K562 (cell line): ENCODE measurements around the gene PIGH. TPM values are rescaled to one million over a fixed set of nuclear protein-coding genes. Genes with fewer than 3 reads are reported as not detected.
A peak's percentile ranks its signal among the peaks of the same experiment; 100 is the strongest.

ENCODE experiments used
- CBX2 ChIP-seq: fragments of 200-600 bp; sonication (generic); IDR thresholded peaks from one replicate; pipeline ENCODE4 v1.6.1; 2012; ENCODE audit warnings: mild to moderate bottlenecking, low read length, inconsistent platforms; ENCODE audit not compliant: insufficient read depth, poor library complexity, severe bottlenecking
- CHD1 ChIP-seq: fragments of 200-600 bp; sonication (generic); IDR thresholded peaks from one replicate; pipeline ENCODE4 v1.6.1; 2012; ENCODE audit warnings: mild to moderate bottlenecking, moderate library complexity, low read length, inconsistent platforms
- HIVEP1 ChIP-seq: fragments of 250-450 bp; sonication (Bioruptor Pico); IDR thresholded peaks from 2 replicates; pipeline ENCODE4 v1.4.0; 2020; ENCODE audit warnings: mild to moderate bottlenecking
- HMG20A ChIP-seq: fragments of 450-650 bp; formaldehyde crosslinking; conservative IDR thresholded peaks from 2 replicates; pipeline ENCODE4 v1.4.0; 2020; ENCODE audit warnings: mild to moderate bottlenecking, mixed read lengths
- PATZ1 ChIP-seq: fragments of 250-450 bp; sonication (Bioruptor Pico); IDR thresholded peaks from 2 replicates; pipeline ENCODE4 v1.5.0; 2020; ENCODE audit warnings: mild to moderate bottlenecking, borderline replicate concordance
- POLR2H ChIP-seq: IDR thresholded peaks from 2 replicates; pipeline ENCODE4 v1.6.1; 2016; ENCODE audit warnings: missing genetic modification characterization, low read depth, mild to moderate bottlenecking, control low read depth, missing compliant biosample characterization, moderate library complexity
- PRDM10 ChIP-seq: fragments of 450-650 bp; IDR thresholded peaks from 2 replicates; pipeline ENCODE4 v1.6.1; 2018; ENCODE audit not compliant: partially characterized antibody
- RBM25 ChIP-seq: fragments of 200-400 bp; formaldehyde crosslinking; IDR thresholded peaks from 2 replicates; pipeline ENCODE4 v1.6.1; 2018; ENCODE audit warnings: low read length, low read depth, moderate library complexity; ENCODE audit not compliant: severe bottlenecking
- ZBTB1 ChIP-seq: sonication (generic); formaldehyde crosslinking; IDR thresholded peaks from 2 replicates; pipeline ENCODE4 v1.8.1; 2023; ENCODE audit warnings: missing genetic modification reagents, low read depth, mild to moderate bottlenecking, borderline replicate concordance
- ZBTB40 ChIP-seq, 2 experiments: fragments of 450-650 bp in 1 of 2; sonication (generic) in 1 of 2; formaldehyde crosslinking in 1 of 2; IDR thresholded peaks; 2 replicates each; pipeline versions ENCODE4 v1.7.1 to v1.9.0; 2016 to 2022; ENCODE audit warnings: inconsistent platforms in 1 of 2, mild to moderate bottlenecking in 1 of 2, missing genetic modification reagents in 1 of 2
- polyA plus RNA-seq, 8 experiments: library from polyadenylated mRNA; depleted of rRNA in 4 of 8; stranded (reverse) in 5 of 8; unstranded in 3 of 8; fragments of >200 nt; fragmentation: Nextera tagmentation in 2 of 8; fragmentation: Illumina TruSeq in 1 of 8; extraction: Ambion mirVana in 2 of 8; extraction: Trizol in 1 of 8; gene quantifications; 2 replicates each; pipeline versions ENCODE4 v1.2.1 to v1.2.3, GENCODE V29; 2011 to 2014; ENCODE audit warnings: inconsistent platforms in 1 of 8, missing spikeins in 1 of 8
- total RNA-seq, 7 experiments: library from RNA; depleted of rRNA in 6 of 7; stranded (reverse); fragments of >200 nt in 6 of 7; fragmentation: Illumina TruSeq in 2 of 7; extraction: Trizol in 2 of 7; gene quantifications; 2 replicates each; pipeline versions ENCODE4 v1.2.1 to v1.2.3, GENCODE V29; 2011 to 2021; ENCODE audit warnings: low replicate concordance in 1 of 7

The PIGH gene
- total and polyA plus RNA-seq, 9 of the 15 experiments (the other 6 are each of a cell fraction or from before 2014, with no cell fraction given), result 21.1 to 53.4 (median 24.7) TPM

- TF ChIP-seq ZBTB40 (IDR thresholded peaks at IDR 0.05) (0 out of 2 replicates have a peak, but pooled peaks have one; percentile 39), ZBTB40 (CRISPR knock-in tag; IDR thresholded peaks at IDR 0.05) (no peak), CBX2 (no peak), CHD1 (peak; percentile 44), HMG20A (CRISPR knock-in tag) (no peak), RBM25 (no peak), HIVEP1 (CRISPR knock-in tag) (no peak), ZBTB1 (CRISPR knock-in tag) (no peak), PRDM10 (peak; percentile 50), POLR2H (tag) (no peak), PATZ1 (CRISPR knock-in tag) (no peak)
These were observed at the start of gene PIGH (continued) for GRCh38 chr14:67599698-67600561.
